Measurements from ENCODE around the gene LRIG2.

Gene LRIG2

DNA sequence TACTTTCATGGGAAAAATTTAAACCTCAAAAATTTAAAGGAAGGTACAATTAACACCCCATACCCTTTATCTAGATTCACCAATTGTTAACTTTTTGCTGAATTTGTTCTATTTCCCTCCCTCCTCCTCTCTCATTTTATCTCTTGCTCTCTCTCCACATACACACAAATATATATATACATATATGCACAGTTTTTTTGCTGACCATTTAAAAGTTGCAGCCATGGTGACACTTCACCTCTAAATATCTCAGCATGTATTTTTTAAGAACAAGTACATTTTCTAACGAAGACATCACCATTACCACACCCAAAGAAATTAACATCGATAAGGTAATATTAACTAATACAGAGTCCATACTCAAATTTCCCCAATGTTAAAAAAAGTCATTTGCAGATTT lies 33.9 kb downstream of the LRIG2 start:
- ATAC-seq (ENCODE audit: insufficient read depth, low read depth) (no peak), DNase-seq (no peak)
- Histone ChIP-seq H3K4me3 (ENCODE audit: low read depth in 1 of 2, low read length in 2 of 2) (no peak overlapping the region), H3K27ac (ENCODE audit: low read length) (no peak overlapping the region), H3K4me1 (ENCODE audit: insufficient read depth, low read length) (no peaks in the 10 kb centered on the region), H3K9ac (ENCODE audit: low read depth, low read length) (no peak overlapping the region), H3K36me3 (ENCODE audit: insufficient read depth, low read length) (peaks cover 80% of the 10 kb centered on the region), H3K27me3 (ENCODE audit: insufficient read depth, low read length, poor library complexity) (no peaks in the 10 kb centered on the region), H3K4me2 (ENCODE audit: insufficient read depth, low read length) (no peak overlapping the region), H4K20me1 (ENCODE audit: insufficient read depth, low read length) (no peaks in the 10 kb centered on the region), H2AFZ (ENCODE audit: low read depth, low read length) (no peak overlapping the region), H3K79me2 (ENCODE audit: insufficient read depth, low read length) (no peaks in the 10 kb centered on the region), H3K9me3 (ENCODE audit: insufficient read depth, low read length, severe bottlenecking) (no peaks in the 10 kb centered on the region)
- no peak for TF ChIP-seq EZH2 (IDR thresholded peaks at IDR 0.05; ENCODE audit: borderline replicate concordance, low read depth, low read length, severe bottlenecking)
- no peak for TF ChIP-seq CTCF (IDR thresholded peaks at IDR 0.05; ENCODE audit: borderline replicate concordance, extremely low read depth, low read length, poor library complexity, severe bottlenecking)

- Histone ChIP-seq H3K4me1 (ENCODE audit: insufficient read depth, low read length) (no peaks in the 10 kb centered on the region), H3K79me2 (ENCODE audit: insufficient read depth, low read length) (no peaks in the 10 kb centered on the region), H2AFZ (ENCODE audit: low read depth, low read length) (no peak overlapping the region), H3K9ac (ENCODE audit: low read depth, low read length) (no peak overlapping the region), H3K27ac (ENCODE audit: low read length) (no peak overlapping the region), H3K9me3 (ENCODE audit: insufficient read depth, low read length, severe bottlenecking) (no peaks in the 10 kb centered on the region), H3K4me2 (ENCODE audit: insufficient read depth, low read length) (no peak overlapping the region), H3K27me3 (ENCODE audit: insufficient read depth, low read length, poor library complexity) (no peaks in the 10 kb centered on the region), H3K4me3 (ENCODE audit: low read depth in 1 of 2, low read length in 2 of 2) (no peak overlapping the region), H4K20me1 (ENCODE audit: insufficient read depth, low read length) (no peaks in the 10 kb centered on the region), H3K36me3 (ENCODE audit: insufficient read depth, low read length) (peaks cover 81% of the 10 kb centered on the region)
- DNase-seq (no peak), ATAC-seq (ENCODE audit: insufficient read depth, low read depth) (no peak)
- TF ChIP-seq CTCF (IDR thresholded peaks at IDR 0.05; ENCODE audit: borderline replicate concordance, extremely low read depth, low read length, poor library complexity, severe bottlenecking) (no peak), EZH2 (IDR thresholded peaks at IDR 0.05; ENCODE audit: borderline replicate concordance, low read depth, low read length, severe bottlenecking) (no peak)
Measured at GRCh38 chr1:113109908-113110554, 37.0 kb downstream of the LRIG2 start.

GRCh38 chr1:113118266-113118665 lies 45.3 kb downstream of the LRIG2 start:
- no peak for ATAC-seq (ENCODE audit: insufficient read depth, low read depth)
- H3K9ac ChIP-seq (ENCODE audit: low read depth, low read length): no peak overlapping the region
- H3K9me3 ChIP-seq (ENCODE audit: insufficient read depth, low read length, severe bottlenecking): no peaks in the 10 kb centered on the region
- no peaks in the 10 kb centered on the region for H4K20me1 ChIP-seq (ENCODE audit: insufficient read depth, low read length)
- DNase-seq: no peak
- H3K79me2 ChIP-seq (ENCODE audit: insufficient read depth, low read length): no peaks in the 10 kb centered on the region
- TF ChIP-seq CTCF (IDR thresholded peaks at IDR 0.05; ENCODE audit: borderline replicate concordance, extremely low read depth, low read length, poor library complexity, severe bottlenecking) (no peak), EZH2 (IDR thresholded peaks at IDR 0.05; ENCODE audit: borderline replicate concordance, low read depth, low read length, severe bottlenecking) (no peak)
- H3K4me1 ChIP-seq (ENCODE audit: insufficient read depth, low read length): no peaks in the 10 kb centered on the region
- peaks cover 83% of the 10 kb centered on the region for H3K36me3 ChIP-seq (ENCODE audit: insufficient read depth, low read length)
- H3K27me3 ChIP-seq (ENCODE audit: insufficient read depth, low read length, poor library complexity): no peaks in the 10 kb centered on the region
- H3K4me2 ChIP-seq (ENCODE audit: insufficient read depth, low read length): no peak overlapping the region
- H3K4me3 ChIP-seq (ENCODE audit: low read depth in 1 of 2, low read length in 2 of 2): no peak overlapping the region
- no peak overlapping the region for H3K27ac ChIP-seq (ENCODE audit: low read length)
- no peak overlapping the region for H2AFZ ChIP-seq (ENCODE audit: low read depth, low read length)

Measured in DND-41 (cell line).